Cardiac muscle cell (in vitro differentiated cells and primary cell): ENCODE results near the gene TNFRSF8. TPM values are rescaled to one million over a fixed set of nuclear protein-coding genes. Genes with fewer than 3 reads are reported as not detected.

Source experiments
- DNase-seq, 2 donors: peaks; one replicate each; pipeline versions ENCODE4 v3.0.0 to v3.0.0-alpha.2; 2010 to 2017; ENCODE audit warnings: low read depth in 1 of 2, low spot score in 1 of 2
- H3K27ac ChIP-seq: fragments of 200-600 bp; sonication (generic); 2 replicates; pipeline ENCODE4 v1.5.1; 2016
- H3K27me3 ChIP-seq: fragments of 200-600 bp; sonication (generic); 2 replicates; pipeline ENCODE4 v1.6.0; 2016; ENCODE audit warnings: control low read depth
- H3K36me3 ChIP-seq: fragments of 200-600 bp; sonication (generic); 2 replicates; pipeline ENCODE4 v1.5.1; 2016; ENCODE audit warnings: control low read depth
- H3K4me1 ChIP-seq: fragments of 200-600 bp; sonication (generic); 2 replicates; pipeline ENCODE4 v1.8.1; 2017; ENCODE audit warnings: low read depth, mild to moderate bottlenecking, mixed run types
- H3K4me3 ChIP-seq: fragments of 200-600 bp; sonication (generic); 2 replicates; pipeline ENCODE4 v1.5.1; 2016; ENCODE audit warnings: mild to moderate bottlenecking
- H3K9me3 ChIP-seq: fragments of 200-600 bp; sonication (generic); 2 replicates; pipeline ENCODE4 v1.5.1; 2017; ENCODE audit warnings: low read depth, mild to moderate bottlenecking, control low read depth
- CTCF ChIP-seq: IDR thresholded peaks from 2 replicates; pipeline ENCODE4 v1.5.1; 2012; ENCODE audit warnings: low read depth, mild to moderate bottlenecking, low read length
- polyA plus RNA-seq: library from polyadenylated mRNA; unstranded; fragments of >200 nt; fragmentation: Nextera tagmentation; extraction: Ambion mirVana; gene quantifications from 2 replicates; pipeline ENCODE4 v1.2.1, GENCODE V29; 2016
- total RNA-seq: library from RNA; depleted of rRNA; stranded (reverse); fragments of >200 nt; gene quantifications from 2 replicates; pipeline ENCODE4 v1.2.3, GENCODE V29; 2016

Gene TNFRSF8
- total and polyA plus RNA-seq, 2 experiments from 2014 or later = 0.06 TPM; not detected in 1

- Histone ChIP-seq H3K4me1 (no peaks in the 10 kb centered on the region), H3K9me3 (no peaks in the 10 kb centered on the region), H3K36me3 (no peaks in the 10 kb centered on the region), H3K4me3 (no peak overlapping the region), H3K27me3 (peaks cover 37% of the 10 kb centered on the region), H3K27ac (no peak overlapping the region)
- no peak for TF ChIP-seq CTCF
- no peak for DNase-seq
Measured at GRCh38 chr1:12169442-12170135, 106.5 kb downstream of the TNFRSF8 start.

GRCh38 chr1:12170263-12170671 is 107.2 kb downstream of the TNFRSF8 start:
- Histone ChIP-seq H3K4me3 (no peak overlapping the region), H3K9me3 (no peaks in the 10 kb centered on the region), H3K27ac (no peak overlapping the region), H3K4me1 (no peaks in the 10 kb centered on the region), H3K27me3 (peaks cover 37% of the 10 kb centered on the region), H3K36me3 (no peaks in the 10 kb centered on the region)
- TF ChIP-seq CTCF = no peak
- DNase-seq = no peak

GRCh38 chr1:12171206-12172041 is 108.3 kb downstream of the TNFRSF8 start:
- no peak for DNase-seq
- no peaks in the 10 kb centered on the region for H3K36me3 ChIP-seq
- no peak overlapping the region for H3K4me3 ChIP-seq
- no peaks in the 10 kb centered on the region for H3K4me1 ChIP-seq
- no peaks in the 10 kb centered on the region for H3K9me3 ChIP-seq
- H3K27me3 ChIP-seq = peaks cover 32% of the 10 kb centered on the region
- TF ChIP-seq CTCF = no peak
- no peak overlapping the region for H3K27ac ChIP-seq

- Histone ChIP-seq H3K27ac (no peak overlapping the region), H3K27me3 (peaks cover 24% of the 10 kb centered on the region), H3K9me3 (no peaks in the 10 kb centered on the region), H3K4me3 (no peak overlapping the region), H3K4me1 (no peaks in the 10 kb centered on the region), H3K36me3 (no peaks in the 10 kb centered on the region)
- no peak for DNase-seq
- TF ChIP-seq CTCF = no peak
Measured at GRCh38 chr1:12172042-12172851, 109.1 kb downstream of the TNFRSF8 start.

- Histone ChIP-seq H3K27me3 (peaks cover 16% of the 10 kb centered on the region), H3K4me1 (no peaks in the 10 kb centered on the region), H3K9me3 (no peaks in the 10 kb centered on the region), H3K4me3 (no peak overlapping the region), H3K36me3 (no peaks in the 10 kb centered on the region), H3K27ac (no peak overlapping the region)
- no peak for TF ChIP-seq CTCF
- no peak for DNase-seq
Measured at GRCh38 chr1:12173041-12173509, 110.0 kb downstream of the TNFRSF8 start.
